Hepatocyte (in vitro differentiated cells): ENCODE results near the gene NEUROG2. TPM values are rescaled to one million over a fixed set of nuclear protein-coding genes. Genes with fewer than 3 reads are reported as not detected.

Experiments
- DNase-seq: peaks from one replicate; pipeline ENCODE4 v3.0.0-alpha.2; 2016; ENCODE audit warnings: low spot score
- H2AFZ ChIP-seq: fragments of 200-600 bp; sonication (generic); 2 replicates; pipeline ENCODE4 v1.6.0; 2016; ENCODE audit warnings: antibody characterized with exemption, mild to moderate bottlenecking
- H3K27ac ChIP-seq: fragments of 200-600 bp; sonication (generic); 2 replicates; pipeline ENCODE4 v1.5.1; 2016; ENCODE audit warnings: mild to moderate bottlenecking
- H3K27me3 ChIP-seq: fragments of 200-600 bp; sonication (generic); 2 replicates; pipeline ENCODE4 v1.6.1; 2016
- H3K36me3 ChIP-seq: fragments of 200-600 bp; sonication (generic); replicated peaks from 2 replicates; pipeline ENCODE4 v1.5.1; 2016; ENCODE audit warnings: low read depth; ENCODE audit not compliant: insufficient read depth
- H3K4me1 ChIP-seq: fragments of 200-600 bp; sonication (generic); 2 replicates; pipeline ENCODE4 v1.5.1; 2016; ENCODE audit warnings: mild to moderate bottlenecking, moderate library complexity; ENCODE audit not compliant: insufficient read depth
- H3K4me2 ChIP-seq: fragments of 200-600 bp; sonication (generic); 2 replicates; pipeline ENCODE4 v1.6.0; 2016
- H3K4me3 ChIP-seq: fragments of 200-600 bp; sonication (generic); 2 replicates; pipeline ENCODE4 v1.5.1; 2016; ENCODE audit warnings: mild to moderate bottlenecking
- H3K79me2 ChIP-seq: fragments of 200-600 bp; sonication (generic); 2 replicates; pipeline ENCODE4 v1.6.0; 2017; ENCODE audit warnings: mild to moderate bottlenecking
- H3K9me2 ChIP-seq: fragments of 200-600 bp; sonication (generic); replicated peaks from 2 replicates; pipeline ENCODE4 v1.6.0; 2017; ENCODE audit warnings: mild to moderate bottlenecking; ENCODE audit not compliant: insufficient read depth
- H3K9me3 ChIP-seq: fragments of 200-600 bp; sonication (generic); 2 replicates; pipeline ENCODE4 v1.5.1; 2016; ENCODE audit warnings: low read depth, mild to moderate bottlenecking
- H4K20me1 ChIP-seq: fragments of 200-600 bp; sonication (generic); 2 replicates; pipeline ENCODE4 v1.6.0; 2016; ENCODE audit warnings: mild to moderate bottlenecking; ENCODE audit not compliant: insufficient read depth, poor library complexity, severe bottlenecking
- CTCF ChIP-seq: fragments of 200-600 bp; sonication (generic); IDR thresholded peaks from 2 replicates; pipeline ENCODE4 v1.5.1; 2016; ENCODE audit warnings: antibody characterized with exemption, mild to moderate bottlenecking; ENCODE audit not compliant: poor library complexity
- EZH2 ChIP-seq: fragments of 200-600 bp; sonication (generic); IDR thresholded peaks from 2 replicates; pipeline ENCODE4 v1.6.1; 2016; ENCODE audit warnings: antibody characterized with exemption, mild to moderate bottlenecking, borderline replicate concordance
- EZH2phosphoT487 ChIP-seq: fragments of 200-600 bp; sonication (generic); IDR thresholded peaks from one replicate; pipeline ENCODE4 v1.6.1; 2018; ENCODE audit warnings: antibody characterized with exemption, mild to moderate bottlenecking, low read depth, moderate library complexity; ENCODE audit not compliant: unreplicated experiment, severe bottlenecking
- WGBS: methylation state at CpG from one replicate; pipeline ENCODE4 v1.1.6; 2016; ENCODE audit warnings: low lambda C conversion rate; ENCODE audit errors: missing lambda C conversion rate; 5-methylcytosine and 5-hydroxymethylcytosine counted together
- polyA plus RNA-seq: library from polyadenylated mRNA; unstranded; fragments of >200 nt; fragmentation: Nextera tagmentation; extraction: Ambion mirVana; gene quantifications from 2 replicates; pipeline ENCODE4 v1.2.1, GENCODE V29; 2016
- total RNA-seq: library from RNA; depleted of rRNA; stranded (reverse); fragments of >200 nt; gene quantifications from 2 replicates; pipeline ENCODE4 v1.2.3, GENCODE V29; 2014

Gene NEUROG2
- total and polyA plus RNA-seq, 2 experiments from 2014 or later = 0.20 TPM; not detected in 1

- peaks cover 34% of the 10 kb centered on the region for H3K4me1 ChIP-seq
- H3K36me3 ChIP-seq = no peaks in the 10 kb centered on the region
- H3K9me2 ChIP-seq = no peaks in the 10 kb centered on the region
- TF ChIP-seq EZH2phosphoT487 = no peak
- TF ChIP-seq CTCF = no peak
- no peak for TF ChIP-seq EZH2
- no peaks in the 10 kb centered on the region for H3K9me3 ChIP-seq
- no peak overlapping the region for H3K4me3 ChIP-seq
- no peak overlapping the region for H3K4me2 ChIP-seq
- no peaks in the 10 kb centered on the region for H3K79me2 ChIP-seq
- no peak overlapping the region for H2AFZ ChIP-seq
- no peaks in the 10 kb centered on the region for H4K20me1 ChIP-seq
- peaks cover 98% of the 10 kb centered on the region for H3K27me3 ChIP-seq
- H3K27ac ChIP-seq = no peak overlapping the region
- DNase-seq = no peak
Measured at GRCh38 chr4:112518675-112519074, 2.7 kb upstream of the NEUROG2 start.

- Histone ChIP-seq H3K9me2 (no peaks in the 10 kb centered on the region), H3K79me2 (no peaks in the 10 kb centered on the region), H3K4me1 (peaks cover 27% of the 10 kb centered on the region), H3K27me3 (peaks cover 98% of the 10 kb centered on the region), H4K20me1 (no peaks in the 10 kb centered on the region), H3K27ac (no peak overlapping the region), H3K4me3 (no peak overlapping the region), H3K9me3 (no peaks in the 10 kb centered on the region), H2AFZ (no peak overlapping the region), H3K4me2 (no peak overlapping the region), H3K36me3 (no peaks in the 10 kb centered on the region)
- TF ChIP-seq EZH2phosphoT487 = no peak
- TF ChIP-seq CTCF = no peak
- peak; percentile 17 for TF ChIP-seq EZH2
- 64% methylated on average over 3 of the region's 3 CpGs for WGBS
- DNase-seq = no peak
Measured at GRCh38 chr4:112517911-112518310, 1.9 kb upstream of the NEUROG2 start.

GRCh38 chr4:112517067-112517634, 1.2 kb upstream of the NEUROG2 start:
- peaks cover 25% of the 10 kb centered on the region for H3K4me1 ChIP-seq
- no peak overlapping the region for H2AFZ ChIP-seq
- TF ChIP-seq EZH2 = peak; percentile 93
- TF ChIP-seq EZH2phosphoT487 = no peak
- no peaks in the 10 kb centered on the region for H3K36me3 ChIP-seq
- peaks cover 98% of the 10 kb centered on the region for H3K27me3 ChIP-seq
- no peaks in the 10 kb centered on the region for H4K20me1 ChIP-seq
- H3K27ac ChIP-seq = no peak overlapping the region
- H3K79me2 ChIP-seq = no peaks in the 10 kb centered on the region
- no peak for DNase-seq
- H3K9me3 ChIP-seq = no peaks in the 10 kb centered on the region
- WGBS = under 1% methylated on average over 20 of the region's 20 CpGs
- H3K4me2 ChIP-seq = peak overlapping the region; percentile 99
- H3K4me3 ChIP-seq = no peak overlapping the region
- no peaks in the 10 kb centered on the region for H3K9me2 ChIP-seq

- Histone ChIP-seq H3K9me2 (no peaks in the 10 kb centered on the region), H3K27me3 (peaks cover 98% of the 10 kb centered on the region), H3K4me3 (no peak overlapping the region), H3K9me3 (no peaks in the 10 kb centered on the region), H3K36me3 (no peaks in the 10 kb centered on the region), H2AFZ (peak overlapping the region; percentile 60), H3K4me2 (peak overlapping the region; percentile 99), H3K27ac (no peak overlapping the region), H3K79me2 (no peaks in the 10 kb centered on the region), H3K4me1 (peaks cover 25% of the 10 kb centered on the region), H4K20me1 (no peaks in the 10 kb centered on the region)
- TF ChIP-seq CTCF (no peak), EZH2phosphoT487 (peak; percentile 40), EZH2 (peak; percentile 99)
- no peak for DNase-seq
- 1% methylated on average over 55 of the region's 55 CpGs for WGBS
Measured at GRCh38 chr4:112516471-112517066, 589 bp upstream of the NEUROG2 start.
